HG02973 (cell line): ENCODE results near the gene PJA2.

Experiments used
- ATAC-seq: cut with Tn5 transposase; IDR thresholded peaks from one replicate; pipeline ENCODE4 v1.9.1; 2021; ENCODE audit warnings: moderate library complexity; ENCODE audit not compliant: unreplicated experiment

PJA2 gene

GRCh38 chr5:109351988-109352864 lies 57.5 kb downstream of the PJA2 start:
- no peak for ATAC-seq

GRCh38 chr5:109350537-109351270 lies 59.1 kb downstream of the PJA2 start:
- no peak for ATAC-seq

DNA sequence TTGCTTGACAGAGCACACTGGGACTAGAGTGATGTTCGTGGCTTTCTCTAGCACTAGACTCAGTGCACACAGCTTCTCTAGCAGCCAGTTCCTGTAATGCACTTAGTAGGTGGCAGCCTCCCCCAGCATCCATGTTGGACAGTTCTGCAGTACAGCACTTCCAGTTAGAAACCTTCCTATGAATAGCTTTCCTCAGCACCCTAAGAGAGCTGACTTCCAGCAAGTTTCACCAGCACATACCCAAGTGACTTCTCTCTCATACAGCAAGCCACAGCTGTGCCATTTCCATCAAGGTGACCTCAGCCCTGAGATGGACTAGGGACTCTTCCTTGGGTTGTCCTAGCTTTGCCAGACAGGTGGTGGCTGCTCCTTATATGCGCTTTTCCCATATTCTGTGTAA lies 60.4 kb downstream of the PJA2 start:
- no peak for ATAC-seq

DNA sequence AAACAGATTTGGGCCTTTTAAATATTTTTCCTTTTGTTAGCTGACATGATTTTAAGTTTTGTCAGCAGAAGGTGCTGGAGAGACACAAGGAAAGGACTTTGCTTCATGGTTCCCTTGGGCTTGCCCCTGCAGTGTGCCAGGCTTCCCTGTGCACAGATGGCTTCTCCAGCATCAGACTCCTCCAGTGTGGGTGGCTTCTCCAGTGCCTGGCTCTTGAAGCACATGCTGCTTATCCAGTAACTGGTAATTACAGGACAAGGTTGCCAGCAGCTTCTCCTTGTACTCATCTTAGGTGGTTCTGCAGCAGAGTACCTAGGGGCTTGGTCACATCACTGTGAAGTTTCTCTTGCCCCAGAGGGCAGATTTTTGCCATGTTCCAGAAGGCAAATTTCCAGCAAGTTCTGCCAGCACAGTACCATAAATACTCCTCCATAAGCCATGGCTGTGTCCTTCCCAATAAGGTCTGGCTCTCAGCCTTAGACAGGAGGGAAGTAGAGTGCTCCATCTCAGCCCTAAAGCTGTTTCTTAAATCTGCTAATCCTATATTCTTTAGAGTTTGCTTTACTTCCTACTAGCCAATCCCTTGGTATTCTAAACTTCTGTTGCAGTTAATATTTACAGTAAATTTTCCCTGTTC lies 62.4 kb downstream of the PJA2 start:
- no peak for ATAC-seq

DNA sequence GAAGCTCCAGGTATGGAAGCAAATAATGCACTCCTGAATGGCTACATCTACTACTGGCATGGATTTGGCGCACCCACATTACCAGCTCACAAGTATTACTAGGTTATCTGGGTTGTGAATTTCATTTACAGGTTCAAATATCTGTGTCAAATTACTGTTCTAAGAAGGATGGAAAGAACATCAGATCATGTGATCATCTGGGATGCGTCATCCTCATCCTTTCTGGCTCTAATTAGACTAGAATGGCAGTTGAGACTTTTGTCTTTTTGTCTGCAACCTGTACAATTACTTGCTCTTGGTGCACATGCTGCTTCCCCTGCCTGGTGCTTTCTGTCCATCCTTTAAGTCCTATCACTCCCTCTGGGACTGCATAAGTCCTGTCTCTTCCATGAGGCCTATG lies 64.1 kb downstream of the PJA2 start:
- no peak for ATAC-seq

GRCh38 chr5:109340351-109340750 lies 69.4 kb downstream of the PJA2 start:
- no peak for ATAC-seq

- ATAC-seq: no peak
Observed at GRCh38 chr5:109335114-109335513, 74.7 kb downstream of the PJA2 start.

GRCh38 chr5:109334056-109334455 lies 75.7 kb downstream of the PJA2 start:
- no peak for ATAC-seq

- ATAC-seq: no peak
Observed at GRCh38 chr5:109329333-109330237, 80.2 kb downstream of the PJA2 start.

- no peak for ATAC-seq
Observed at GRCh38 chr5:109328626-109329025, 81.1 kb downstream of the PJA2 start.

DNA sequence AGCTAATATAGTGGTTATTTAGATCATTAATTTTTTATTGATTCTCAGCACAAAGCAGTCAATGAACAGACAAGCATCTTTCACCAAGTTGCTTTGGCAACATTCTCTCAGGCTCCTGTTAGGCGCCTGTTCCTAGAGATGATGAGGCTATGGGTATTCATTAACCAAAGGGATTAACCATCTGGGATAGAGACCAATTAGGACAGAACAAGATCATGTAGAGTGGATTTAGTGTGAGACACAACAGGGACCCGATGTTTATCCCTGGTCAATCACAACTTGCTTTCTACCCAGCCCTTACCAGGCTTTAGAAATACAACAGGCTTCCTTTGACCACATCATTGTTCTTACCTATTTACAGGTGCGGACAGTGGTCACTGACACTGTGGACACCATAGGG lies 82.2 kb downstream of the PJA2 start:
- ATAC-seq: no peak

DNA sequence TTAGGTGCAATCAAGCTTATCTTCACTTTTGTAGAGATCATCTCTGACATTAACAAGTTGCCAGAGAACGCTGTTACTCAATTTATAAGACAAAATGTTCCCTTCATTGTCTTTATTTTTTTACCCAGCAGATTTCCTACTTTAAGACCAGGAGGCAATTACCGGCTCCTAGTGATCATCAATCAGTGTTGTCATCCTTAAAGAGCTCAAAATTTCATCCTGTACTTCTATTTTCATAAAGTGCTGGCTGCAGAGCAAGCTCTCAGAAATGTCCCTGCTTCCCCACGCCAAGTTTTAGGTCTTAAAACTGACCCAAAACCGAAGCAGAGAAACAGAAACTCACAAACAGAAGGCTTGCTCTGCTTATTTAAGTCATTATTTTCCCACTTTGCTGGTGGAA lies 82.9 kb downstream of the PJA2 start:
- ATAC-seq: no peak

GRCh38 chr5:109325456-109325855 lies 84.3 kb downstream of the PJA2 start:
- ATAC-seq: no peak

GRCh38 chr5:109324931-109325330 lies 84.8 kb downstream of the PJA2 start:
- ATAC-seq: no peak

DNA sequence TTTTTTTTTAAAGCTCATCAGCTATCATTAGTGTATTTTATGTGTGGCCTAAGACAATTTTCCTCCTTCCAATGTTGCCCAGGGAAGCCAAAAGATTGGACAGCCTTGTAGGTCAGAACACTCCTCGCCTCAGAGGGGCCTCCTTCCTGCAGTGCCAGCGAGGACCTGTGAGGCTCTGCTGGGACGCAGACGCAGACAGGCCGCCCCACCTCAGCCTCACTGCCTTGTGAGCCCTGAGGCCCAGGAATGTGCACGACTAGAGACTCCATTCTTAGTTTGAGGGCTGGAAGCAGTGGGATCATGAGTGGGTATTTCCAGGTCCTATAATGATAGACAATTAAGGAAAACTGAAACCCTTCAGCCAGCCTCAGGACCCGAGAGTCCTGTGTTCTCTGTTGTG lies 85.4 kb downstream of the PJA2 start:
- ATAC-seq: no peak

DNA sequence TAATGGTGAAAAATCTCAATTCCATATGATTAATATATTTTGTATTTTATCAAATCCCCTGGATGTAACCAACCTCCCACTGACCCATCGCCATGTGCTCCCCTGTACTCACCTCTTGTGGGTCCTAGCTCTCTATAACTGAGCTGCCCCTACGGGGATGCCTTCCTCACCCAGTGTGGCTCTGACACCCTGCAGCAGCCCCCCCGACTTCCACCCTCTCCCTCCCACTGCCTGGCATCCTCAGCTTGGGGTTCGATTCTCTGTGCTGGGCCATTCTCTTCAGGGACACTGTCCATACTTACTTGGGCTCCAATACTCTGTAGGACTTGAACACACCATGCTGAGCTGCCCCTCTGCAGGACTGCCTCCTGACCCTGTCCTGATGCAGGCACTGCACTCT lies 87.1 kb downstream of the PJA2 start:
- no peak for ATAC-seq

- ATAC-seq: no peak
Observed at GRCh38 chr5:109319351-109319750, 90.4 kb downstream of the PJA2 start.

DNA sequence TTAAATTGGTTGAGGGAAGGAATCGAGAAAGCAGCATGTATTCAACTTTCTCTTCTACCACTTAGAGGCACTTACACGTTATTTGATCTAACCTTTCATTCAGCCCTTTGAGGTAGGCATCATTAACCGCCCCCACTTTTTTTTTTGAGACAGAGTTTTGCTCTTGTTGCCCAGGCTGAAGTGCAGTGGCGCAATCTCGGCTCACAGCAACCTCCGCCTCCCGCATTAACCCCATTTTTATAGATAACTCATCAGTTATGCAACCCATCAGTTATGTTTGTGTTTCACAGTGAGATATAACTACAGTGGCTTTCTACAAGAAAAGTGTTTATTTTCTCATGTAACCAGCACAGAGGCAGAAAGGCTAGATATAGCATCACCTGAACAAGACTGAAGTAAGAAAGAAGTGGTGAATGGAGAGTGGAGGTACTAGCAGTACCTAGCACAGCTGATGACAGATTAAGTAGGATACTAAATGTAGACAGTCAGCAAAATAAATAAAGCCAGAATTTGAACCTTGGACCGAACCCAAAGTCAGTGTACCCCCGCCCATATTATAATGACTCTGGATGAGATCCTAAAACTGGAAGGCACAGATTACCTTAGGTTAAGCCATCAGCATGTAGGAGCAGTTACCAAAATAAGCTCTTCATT lies 91.2 kb downstream of the PJA2 start:
- ATAC-seq: no peak

GRCh38 chr5:109316634-109317033 lies 93.1 kb downstream of the PJA2 start:
- ATAC-seq: no peak

GRCh38 chr5:109315245-109315644 lies 94.5 kb downstream of the PJA2 start:
- ATAC-seq: no peak
